GM20431 (cell line): Measurements from ENCODE around the gene OSBPL5.

ENCODE experiments used
- in situ Hi-C: fragments of 300-500 bp; cut with MseI, MboI; formaldehyde crosslinking; loops from one replicate; pipeline ENCODE4 v1.15.0; 2020; ENCODE audit warnings: low sequenced_read_pairs; ENCODE audit not compliant: unreplicated experiment

OSBPL5 gene, protein sequence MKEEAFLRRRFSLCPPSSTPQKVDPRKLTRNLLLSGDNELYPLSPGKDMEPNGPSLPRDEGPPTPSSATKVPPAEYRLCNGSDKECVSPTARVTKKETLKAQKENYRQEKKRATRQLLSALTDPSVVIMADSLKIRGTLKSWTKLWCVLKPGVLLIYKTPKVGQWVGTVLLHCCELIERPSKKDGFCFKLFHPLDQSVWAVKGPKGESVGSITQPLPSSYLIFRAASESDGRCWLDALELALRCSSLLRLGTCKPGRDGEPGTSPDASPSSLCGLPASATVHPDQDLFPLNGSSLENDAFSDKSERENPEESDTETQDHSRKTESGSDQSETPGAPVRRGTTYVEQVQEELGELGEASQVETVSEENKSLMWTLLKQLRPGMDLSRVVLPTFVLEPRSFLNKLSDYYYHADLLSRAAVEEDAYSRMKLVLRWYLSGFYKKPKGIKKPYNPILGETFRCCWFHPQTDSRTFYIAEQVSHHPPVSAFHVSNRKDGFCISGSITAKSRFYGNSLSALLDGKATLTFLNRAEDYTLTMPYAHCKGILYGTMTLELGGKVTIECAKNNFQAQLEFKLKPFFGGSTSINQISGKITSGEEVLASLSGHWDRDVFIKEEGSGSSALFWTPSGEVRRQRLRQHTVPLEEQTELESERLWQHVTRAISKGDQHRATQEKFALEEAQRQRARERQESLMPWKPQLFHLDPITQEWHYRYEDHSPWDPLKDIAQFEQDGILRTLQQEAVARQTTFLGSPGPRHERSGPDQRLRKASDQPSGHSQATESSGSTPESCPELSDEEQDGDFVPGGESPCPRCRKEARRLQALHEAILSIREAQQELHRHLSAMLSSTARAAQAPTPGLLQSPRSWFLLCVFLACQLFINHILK

DNA sequence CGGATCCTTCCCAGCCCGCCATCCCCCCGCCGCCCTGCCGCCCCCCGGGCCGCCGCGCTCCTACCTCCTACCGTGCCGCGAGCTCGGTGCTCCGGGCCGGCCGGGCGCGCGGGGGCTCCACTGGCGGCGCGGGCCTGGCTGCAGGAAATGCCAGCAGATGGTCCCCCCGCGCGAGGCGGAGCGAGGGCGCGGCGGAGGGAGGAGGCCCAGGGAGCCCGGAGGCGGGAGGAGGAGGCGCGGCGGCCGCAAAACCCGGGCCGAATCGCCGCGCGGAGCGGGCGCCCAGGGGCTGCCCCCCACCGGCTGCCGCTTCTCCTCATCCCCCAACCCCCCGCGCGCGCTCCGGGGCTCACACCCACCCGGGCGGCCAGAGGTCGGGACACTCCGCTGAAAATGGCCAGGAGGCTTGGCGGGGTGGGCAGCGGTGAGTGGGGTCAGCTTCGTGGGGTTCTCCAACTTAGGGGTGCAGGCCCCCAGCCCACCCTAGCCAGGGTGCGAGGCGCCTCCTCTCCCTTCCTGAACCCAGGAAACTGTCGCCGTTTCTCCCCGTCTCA lies at the start of gene OSBPL5:
OSBPL5 (minus strand) TSS at position 159 of the 554 bp plus-strand sequence. CDS start 36,162 bp downstream, outside the sequence.
- in situ Hi-C loops: no loop called here

DNA sequence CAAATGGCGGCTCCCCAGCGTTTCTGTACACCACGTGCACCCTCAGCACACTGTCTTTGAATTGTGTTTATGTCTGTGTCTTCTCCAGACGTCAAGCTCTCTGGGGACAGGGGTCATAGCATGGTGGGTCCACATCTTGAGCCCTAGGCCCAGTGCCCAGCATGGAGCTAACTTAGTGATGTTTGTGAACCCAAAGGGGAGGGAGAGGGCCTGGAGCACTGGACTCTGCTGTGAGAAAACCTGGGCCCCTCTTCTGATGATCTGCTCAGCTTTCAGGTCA lies 49.2 kb upstream of the OSBPL5 start:
- in situ Hi-C loops: no loop called here

DNA sequence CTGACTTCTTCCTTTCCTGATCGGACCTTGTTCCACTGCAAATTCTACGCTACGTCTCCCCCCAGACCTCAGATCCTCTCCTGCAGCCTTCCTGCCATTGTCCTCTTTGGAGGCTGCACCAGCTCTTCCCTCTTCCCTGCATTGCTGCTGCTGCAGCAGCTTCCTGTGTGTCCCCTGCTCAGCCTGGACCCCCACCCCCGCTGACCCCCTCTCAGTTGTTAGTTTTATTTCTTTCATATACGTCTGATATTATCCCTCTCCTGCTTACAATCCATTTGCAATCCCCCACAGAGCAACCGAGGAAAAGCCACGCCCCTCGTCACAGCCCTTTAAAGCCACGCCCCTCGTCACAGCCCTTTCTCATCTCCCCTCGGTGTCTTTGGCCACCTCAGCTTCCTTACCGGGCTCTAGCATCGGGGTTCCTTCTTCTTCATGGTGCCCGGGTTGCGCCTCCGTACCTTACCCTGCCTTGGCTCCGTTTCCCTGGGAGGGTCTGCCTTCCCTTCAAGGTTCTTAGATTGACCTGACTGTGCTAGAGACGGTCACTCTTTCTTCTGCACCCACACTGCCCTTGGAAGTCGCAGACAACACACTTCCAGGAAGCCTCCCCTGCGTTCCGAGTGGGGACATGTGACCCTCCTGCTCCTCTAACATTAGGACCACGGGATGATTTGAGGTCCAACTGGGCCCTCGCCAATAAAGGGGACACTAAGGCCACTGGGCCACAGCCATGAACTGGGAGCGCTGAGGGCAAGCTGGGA lies 48.7 kb upstream of the OSBPL5 start:
- in situ Hi-C loops: no loop called here

DNA sequence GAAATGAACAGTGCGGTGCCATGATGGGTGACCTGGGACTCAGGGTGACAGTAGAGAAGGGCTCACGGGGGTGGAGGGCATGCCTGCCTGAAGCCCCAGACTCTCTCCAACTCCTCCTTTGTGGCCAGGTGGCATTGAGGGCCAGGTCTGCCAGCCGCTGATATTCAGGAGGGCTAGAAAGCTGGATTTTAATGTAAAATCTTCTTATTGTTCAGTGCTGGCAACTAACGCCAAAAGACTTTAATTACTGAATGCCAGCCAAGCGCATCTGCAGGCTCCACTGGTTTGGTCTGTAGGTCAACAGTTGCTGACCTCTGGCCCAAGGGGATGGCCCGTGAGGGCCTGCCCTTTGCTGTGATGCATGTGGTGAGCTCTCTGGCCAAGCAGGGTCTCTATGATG lies 43.2 kb upstream of the OSBPL5 start:
- in situ Hi-C loops: no loop called here

DNA sequence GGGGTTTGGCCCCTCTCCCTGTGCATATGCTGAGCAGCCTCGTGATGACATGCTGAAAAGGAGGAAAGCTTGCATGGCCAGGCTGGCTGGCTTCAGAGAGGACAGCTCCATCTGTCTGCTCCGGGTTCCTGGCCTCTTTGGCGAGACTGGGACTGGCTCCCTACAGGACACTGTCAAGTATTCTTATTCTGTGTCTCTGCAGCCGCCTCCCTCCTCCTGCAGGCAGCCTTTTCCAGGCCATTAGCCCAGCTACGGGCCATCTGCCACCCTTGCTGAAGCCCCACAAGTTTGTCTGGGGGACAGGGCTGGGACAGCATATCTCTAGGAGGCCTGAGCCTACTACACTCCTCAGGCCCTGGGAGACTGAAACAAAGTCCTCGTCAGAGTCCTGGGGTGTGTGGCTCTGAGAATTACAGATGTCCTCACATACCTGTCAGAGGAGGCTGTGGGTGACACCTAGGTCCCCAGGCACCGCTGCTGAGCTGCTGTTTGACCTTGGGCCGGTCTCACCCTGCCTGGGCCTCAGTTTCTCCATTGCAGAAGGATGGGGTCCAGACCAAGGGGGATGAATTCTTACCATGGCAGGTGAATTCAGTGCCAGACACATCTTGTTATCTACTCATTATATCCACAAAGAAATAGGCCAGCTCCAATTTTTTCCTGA lies 42.5 kb upstream of the OSBPL5 start:
- in situ Hi-C loops: no loop called here

DNA sequence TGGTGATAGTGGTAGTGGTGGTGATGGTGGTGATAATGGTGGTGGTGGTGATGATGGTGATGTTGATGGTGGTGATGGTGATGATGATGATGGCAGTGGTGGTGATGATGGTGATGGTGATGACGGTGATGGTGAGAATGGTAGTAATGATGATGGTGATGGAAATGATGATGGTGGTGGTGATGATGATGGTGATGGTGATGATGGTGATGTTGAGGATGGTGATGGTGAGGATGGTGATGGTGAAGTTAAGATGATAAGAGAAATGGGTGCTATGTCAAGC lies 41.8 kb upstream of the OSBPL5 start:
- in situ Hi-C loops: no loop called here

DNA sequence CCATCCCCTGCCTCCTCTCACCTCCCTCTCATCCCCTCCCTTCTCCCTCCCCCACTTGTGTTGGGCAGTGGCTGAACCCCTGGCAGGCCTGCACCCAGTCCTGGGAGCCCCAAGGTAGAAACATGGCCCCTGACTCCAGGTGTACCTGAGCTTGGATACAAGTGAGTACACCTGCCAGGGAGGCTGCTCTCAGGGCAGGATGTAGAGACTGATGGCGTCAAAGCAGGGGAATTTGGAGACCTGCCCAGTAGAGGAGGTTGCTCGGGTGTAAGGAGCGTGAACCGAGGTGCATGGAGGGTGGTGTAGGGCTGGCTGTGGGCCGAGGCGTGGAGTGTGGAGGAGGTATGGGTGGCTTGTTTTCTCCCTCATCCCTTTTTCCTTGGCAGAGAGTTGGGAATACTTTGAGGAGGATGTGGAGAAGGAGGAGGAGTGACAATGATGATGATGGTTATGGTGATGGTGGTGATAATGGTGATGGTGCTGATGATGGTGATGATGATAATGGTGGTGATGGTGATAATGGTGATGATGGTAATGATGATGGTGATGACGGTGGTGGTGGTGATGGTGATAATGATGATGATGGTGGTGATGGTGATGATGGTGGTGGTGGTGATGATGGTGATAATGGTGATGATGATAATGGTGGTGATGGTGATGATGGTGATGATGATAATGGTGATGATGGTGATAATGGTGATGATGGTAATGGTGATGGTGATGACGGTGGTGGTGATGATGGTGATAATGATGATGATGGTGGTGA lies 41.2 kb upstream of the OSBPL5 start:
- in situ Hi-C loops: no loop called here

DNA sequence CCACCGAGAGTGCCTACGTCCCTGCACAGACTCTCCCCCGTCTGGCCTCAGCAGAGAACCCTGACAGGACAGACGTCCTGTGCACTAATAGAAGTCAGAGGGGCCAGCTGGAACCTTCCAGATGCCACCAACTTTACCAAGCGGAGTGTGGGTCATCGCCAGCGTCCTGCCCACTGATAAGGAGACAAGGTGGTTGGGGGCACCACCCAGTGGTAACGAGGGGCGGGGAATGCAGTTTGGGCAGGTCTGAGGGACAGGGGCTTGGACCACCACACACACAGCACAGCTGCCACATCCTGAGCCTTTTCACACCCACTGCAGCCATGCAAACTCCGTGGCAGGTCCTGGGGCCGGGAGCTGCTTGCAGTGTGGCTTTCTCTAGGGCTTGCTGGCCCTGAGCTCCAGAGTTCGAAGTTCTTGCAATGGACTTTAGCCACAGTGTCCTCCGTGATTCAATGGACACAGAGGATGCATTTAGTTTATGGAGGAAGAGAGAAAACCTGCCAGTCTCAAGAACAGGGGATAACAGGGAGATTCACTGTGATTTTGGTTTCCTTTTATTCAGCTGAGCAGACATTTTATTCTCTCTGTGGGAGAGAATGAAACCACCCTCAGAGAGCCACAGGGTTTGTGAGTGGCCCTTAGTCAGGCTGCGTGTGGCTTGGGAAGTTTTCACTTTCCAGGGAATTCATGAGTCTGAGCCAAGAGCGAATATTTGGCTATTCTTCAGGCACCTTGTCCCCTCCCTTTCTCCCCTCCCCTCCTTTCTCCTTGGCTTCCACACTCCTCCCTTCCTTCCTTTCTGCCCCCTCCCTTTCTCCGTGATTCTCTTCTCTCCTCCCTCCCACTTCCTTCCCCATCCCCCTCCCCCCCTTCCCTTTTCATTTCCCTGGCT lies 40.4 kb upstream of the OSBPL5 start:
- in situ Hi-C loops: no loop called here

DNA sequence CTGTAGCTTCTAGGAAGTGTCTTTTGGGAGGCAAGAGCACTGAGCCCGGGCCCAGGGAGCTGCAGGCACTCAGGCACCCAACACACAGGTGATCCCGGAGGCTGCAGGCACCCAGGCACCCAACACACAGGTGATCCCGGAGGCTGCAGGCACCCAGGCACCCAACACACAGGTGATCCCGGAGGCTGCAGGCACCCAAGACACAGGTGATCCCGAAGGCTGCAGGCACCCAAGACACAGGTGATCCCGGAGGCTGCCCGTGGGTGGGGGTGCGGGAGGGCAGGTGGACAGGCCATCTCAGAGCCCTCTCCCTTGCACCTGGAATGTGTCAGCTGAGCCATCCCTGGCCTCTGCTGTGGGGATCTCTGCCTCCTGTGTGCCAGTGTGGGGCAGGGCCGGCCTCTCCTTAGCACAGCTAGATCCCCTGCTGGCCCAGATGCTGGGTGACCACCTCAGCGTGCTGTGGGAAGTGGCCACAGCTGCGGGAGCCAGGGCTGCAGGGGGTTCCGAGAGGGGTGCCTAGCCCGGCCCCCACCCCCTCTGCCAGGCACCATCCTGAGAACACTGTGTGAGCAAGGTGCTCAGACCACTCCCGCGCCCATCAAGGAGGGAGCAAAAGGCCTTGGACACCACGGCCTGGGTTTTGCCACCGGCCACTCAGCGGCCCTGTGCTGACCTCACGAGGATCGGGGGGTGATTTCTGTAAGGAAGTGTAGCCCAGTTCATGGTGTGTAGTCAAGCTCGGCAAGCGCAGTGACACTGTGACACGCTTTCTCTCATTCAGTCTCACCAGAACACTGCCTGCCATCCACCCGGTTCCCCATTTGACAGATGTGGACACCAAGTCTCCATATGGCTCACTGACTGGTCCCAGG lies 39.3 kb upstream of the OSBPL5 start:
- in situ Hi-C loops: no loop called here

DNA sequence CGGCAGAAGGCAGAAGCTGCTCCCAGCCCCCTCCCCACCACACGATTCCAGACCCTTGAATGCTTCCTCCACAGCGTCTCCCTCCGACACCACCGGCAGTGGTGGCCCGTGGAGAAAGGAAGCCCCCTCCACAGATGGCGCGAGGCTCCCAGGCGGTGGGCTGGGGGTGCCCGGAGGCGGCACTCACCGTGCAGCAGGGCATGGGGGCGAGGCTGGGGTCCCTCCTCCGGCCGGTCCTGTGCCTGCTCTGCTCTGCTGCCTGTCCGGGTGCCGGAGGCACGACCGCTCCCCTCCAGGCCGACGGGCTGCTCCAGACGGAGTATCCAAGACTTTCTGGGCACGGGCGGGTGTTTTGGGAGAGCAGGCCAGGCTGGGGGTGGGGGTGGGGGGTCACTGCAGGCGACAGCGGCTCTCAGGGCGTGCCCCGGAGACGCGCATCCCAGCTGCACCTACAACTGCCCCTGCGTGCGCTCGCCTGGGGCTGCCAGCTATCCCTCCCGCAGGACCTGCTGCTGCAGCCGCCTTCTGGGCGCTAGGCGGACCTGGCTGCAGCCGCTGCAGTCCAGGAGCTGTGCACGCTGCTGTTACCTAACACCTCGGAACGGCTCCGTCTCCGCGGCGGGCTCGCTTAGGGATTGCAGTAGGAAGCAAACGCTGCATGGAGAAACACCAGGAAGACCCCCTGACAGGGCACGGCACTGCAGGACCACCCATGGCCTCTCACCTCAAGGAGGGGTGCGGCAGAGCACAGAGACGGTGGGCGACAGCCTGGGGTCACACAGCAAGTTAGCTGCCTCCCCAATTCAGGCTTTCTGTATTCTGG lies 38.3 kb upstream of the OSBPL5 start:
- in situ Hi-C loops: no loop called here

DNA sequence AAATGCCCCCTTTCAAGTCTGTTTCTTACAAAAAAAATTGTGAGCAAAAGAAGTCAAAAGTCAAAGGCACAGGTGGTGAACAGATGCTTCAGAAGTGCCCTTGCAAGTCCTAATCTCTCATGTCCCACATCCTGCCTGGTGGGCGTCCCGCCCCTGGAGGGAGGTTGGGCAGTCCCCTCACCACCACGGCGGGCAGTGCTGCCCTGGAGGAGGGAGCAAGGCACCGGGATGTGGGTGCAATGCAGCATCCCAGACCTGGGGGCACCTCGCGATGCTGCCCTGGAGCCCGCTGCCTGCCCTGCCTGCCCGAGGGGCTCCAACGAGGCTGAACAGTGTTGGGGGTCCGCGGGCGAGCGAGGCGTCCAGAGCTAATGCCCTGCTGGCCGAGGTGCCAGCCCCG lies 37.6 kb upstream of the OSBPL5 start:
- in situ Hi-C loops: no loop called here

DNA sequence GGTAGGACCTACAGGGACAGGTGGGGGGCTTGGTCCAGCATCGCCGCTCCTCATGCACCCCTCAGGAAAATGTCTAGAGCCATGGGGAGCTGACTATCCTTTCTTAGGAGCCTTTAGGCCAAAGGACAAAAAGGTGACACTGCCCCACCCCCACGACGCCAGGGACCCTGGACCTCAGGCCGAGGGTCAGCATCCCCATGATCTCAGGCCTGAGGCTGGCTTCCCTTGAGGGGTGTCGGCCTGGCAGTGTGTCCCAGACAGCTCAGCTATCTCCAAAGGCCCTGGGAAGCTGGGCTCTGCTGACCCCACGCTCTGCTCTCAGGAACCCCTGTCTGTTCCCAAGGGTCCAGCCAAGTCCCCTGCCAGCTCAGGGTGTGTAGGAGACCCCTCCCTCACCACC lies 37.2 kb upstream of the OSBPL5 start:
- in situ Hi-C loops: no loop called here

DNA sequence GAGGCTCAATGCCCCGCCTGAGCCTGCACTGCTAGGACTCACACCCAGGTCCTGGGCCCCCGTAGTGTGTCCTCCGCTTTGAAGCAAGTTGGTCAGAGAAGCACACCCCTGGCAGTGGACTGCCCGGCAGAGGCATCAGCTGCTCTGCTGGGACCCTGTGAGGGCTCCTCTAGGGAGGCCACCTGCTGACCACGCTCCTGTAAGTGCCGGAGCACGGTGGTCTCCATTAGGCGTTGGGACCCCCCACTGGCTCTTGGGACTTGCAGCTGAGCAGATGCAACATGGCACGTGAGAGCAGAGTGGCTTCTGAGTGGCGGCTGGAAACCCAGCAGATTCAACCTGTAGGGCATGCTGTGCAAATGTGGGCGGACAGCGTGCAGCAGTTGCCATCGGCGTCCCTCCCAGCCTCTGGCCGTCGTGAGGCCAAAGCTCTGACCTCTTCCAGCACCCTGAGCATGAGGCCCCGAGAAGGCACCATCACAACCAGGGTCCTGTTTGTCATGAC lies 36.6 kb upstream of the OSBPL5 start:
- in situ Hi-C loops: no loop called here

DNA sequence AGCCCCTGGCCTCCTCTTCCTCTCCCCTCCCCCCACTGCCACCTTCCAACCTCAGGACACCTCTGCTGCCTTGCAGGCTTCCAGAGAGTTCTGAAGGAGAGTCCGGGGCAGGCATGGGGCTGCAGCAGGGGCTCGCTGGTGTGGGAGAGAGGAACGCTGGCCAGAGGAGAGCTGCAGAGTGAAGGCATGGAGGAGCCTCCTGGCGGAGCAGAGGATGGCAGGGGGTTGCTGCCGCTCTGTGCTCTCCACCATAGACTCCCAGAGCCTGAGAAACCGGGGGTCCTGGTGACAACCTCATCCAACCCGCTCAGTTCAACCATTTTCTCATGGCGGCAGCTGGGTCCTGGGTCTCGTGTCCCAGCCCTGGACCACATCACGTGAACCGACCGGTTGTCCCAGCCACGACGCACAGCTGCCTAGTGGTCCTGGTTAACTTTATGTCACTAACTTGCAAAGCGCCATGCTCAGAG lies 36.0 kb upstream of the OSBPL5 start:
- in situ Hi-C loops: no loop called here

DNA sequence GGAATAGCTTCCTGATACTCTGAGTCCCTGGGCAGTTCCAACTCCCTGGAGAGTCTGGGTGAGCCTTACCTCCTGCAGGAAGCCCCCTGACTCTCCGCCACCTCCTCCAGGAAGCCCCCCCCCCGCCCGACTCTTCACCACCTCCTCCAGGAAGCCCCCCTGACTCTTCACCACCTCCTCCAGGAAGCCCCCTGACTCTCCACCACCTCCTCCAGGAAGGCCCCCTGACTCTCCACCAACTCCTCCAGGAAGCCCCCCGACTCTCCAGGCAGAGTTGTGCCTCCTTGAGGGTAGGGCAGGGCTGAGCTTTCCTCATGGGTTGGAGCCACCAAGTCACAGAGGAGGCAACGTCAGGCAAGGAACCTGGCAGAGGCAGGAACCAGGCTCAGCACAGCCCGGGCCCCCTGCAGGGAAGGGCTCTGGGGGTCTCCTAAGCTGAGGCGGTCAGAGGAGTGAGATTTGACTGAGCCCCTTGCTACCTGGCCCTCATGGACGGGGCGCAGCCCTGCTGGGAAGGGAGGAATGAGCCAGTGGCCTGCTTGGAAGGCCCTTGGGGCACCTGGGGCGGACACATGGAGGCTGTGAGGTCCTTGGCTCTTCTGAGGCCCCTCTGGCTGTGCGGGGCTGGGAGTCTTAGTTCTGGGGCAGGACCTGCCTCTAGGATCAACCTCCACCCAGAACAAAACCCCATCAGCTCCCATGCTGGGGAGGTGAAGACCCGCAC lies 35.4 kb upstream of the OSBPL5 start:
- in situ Hi-C loops: no loop called here
